GM12891 (cell line): Measurements from ENCODE around the gene ZNF587B.

Experiments used
- POLR2A ChIP-seq: IDR thresholded peaks from 2 replicates; pipeline ENCODE4 v1.6.1; 2011; ENCODE audit warnings: low read depth, low read length, control low read depth
- POLR2AphosphoS5 ChIP-seq: IDR thresholded peaks from 2 replicates; pipeline ENCODE4 v1.6.1; 2011; ENCODE audit warnings: low read depth, low read length, control low read depth

GRCh38 chr19:57867868-57868492 lies 37.9 kb downstream of the ZNF587B start:
- TF ChIP-seq POLR2A = no peak
- TF ChIP-seq POLR2AphosphoS5 = peak; percentile 55; the same call in 1 of the 2 replicates
